B cell (primary cell): ENCODE data around the gene MAP3K5. TPM values are rescaled to one million over a fixed set of nuclear protein-coding genes. Genes with fewer than 3 reads are reported as not detected.

Experiments
- ATAC-seq: fragments of 200-7000 bp; cut with Tn5 transposase; one replicate; pipeline ENCODE4 v1.10.0; 2021; ENCODE audit warnings: low read depth, mild to moderate bottlenecking, moderate number of reproducible peaks, moderate library complexity
- CTCF ChIA-PET: fragments of 350-600 bp; sonication (Branson Sonifier 250); formaldehyde crosslinking; loops from one replicate; lab custom pipeline; 2021; ENCODE audit warnings: antibody characterized with exemption, inconsistent platforms; lab: Charles Lee
- POLR2A ChIA-PET: fragments of 350-600 bp; sonication (Branson Sonifier 250); formaldehyde crosslinking; loops from one replicate; lab custom pipeline; 2021; ENCODE audit warnings: antibody characterized with exemption; lab: Charles Lee
- DNase-seq: peaks from one replicate; pipeline ENCODE4 v3.0.0; 2013
- H2AFZ ChIP-seq: 2 replicates; pipeline ENCODE4 v1.6.1; 2012; ENCODE audit warnings: mild to moderate bottlenecking, low read depth, low read length; ENCODE audit not compliant: insufficient read depth, poor library complexity, severe bottlenecking
- H3K27ac ChIP-seq, 2 donors: 1 replicate in 1 of 2; 2 replicates in 1 of 2; pipeline ENCODE4 v1.5.1; 2012 to 2013; ENCODE audit warnings: low read length in 2 of 2, mild to moderate bottlenecking in 2 of 2, moderate library complexity in 1 of 2
- H3K27me3 ChIP-seq, 4 experiments: fragments of 200-600 bp in 1 of 4; sonication (generic) in 1 of 4; replicated peaks in 1 of 4; 1 replicate in 2 of 4; 2 replicates in 2 of 4; pipeline versions ENCODE4 v1.6.1 to v1.7.0; 2013 to 2016; ENCODE audit warnings: low read length in 3 of 4, mild to moderate bottlenecking in 2 of 4, mixed read lengths in 1 of 4, moderate library complexity in 1 of 4; ENCODE audit not compliant: insufficient read depth in 4 of 4, control insufficient read depth in 3 of 4; ENCODE audit errors: control extremely low read depth in 1 of 4
- H3K36me3 ChIP-seq, 2 experiments: replicated peaks in 1 of 2; 1 replicate in 1 of 2; 2 replicates in 1 of 2; pipeline versions ENCODE4 v1.6.1 to v1.7.1; 2013; ENCODE audit warnings: low read length in 1 of 2; ENCODE audit not compliant: insufficient read depth in 2 of 2, control insufficient read depth in 1 of 2; ENCODE audit errors: control extremely low read depth in 1 of 2, extremely low read depth in 1 of 2
- H3K4me1 ChIP-seq, 2 donors: fragments of 200-600 bp in 1 of 2; sonication (generic) in 1 of 2; 1 replicate in 1 of 2; 2 replicates in 1 of 2; pipeline versions ENCODE4 v1.5.1 to v1.6.1; 2013 to 2017; ENCODE audit warnings: low read length in 2 of 2; ENCODE audit not compliant: control insufficient read depth in 2 of 2, insufficient read depth in 2 of 2
- H3K4me2 ChIP-seq: replicated peaks from 2 replicates; pipeline ENCODE3; 2012; ENCODE audit warnings: mild to moderate bottlenecking, low read depth, low read length; ENCODE audit not compliant: poor library complexity, severe bottlenecking
- H3K4me3 ChIP-seq, 5 experiments: fragments of 200-600 bp in 1 of 5; sonication (generic) in 1 of 5; 1 replicate in 3 of 5; 2 replicates in 2 of 5; pipeline versions ENCODE4 v1.5.1 to v1.7.0; 2011 to 2016; ENCODE audit warnings: low read length in 4 of 5, mild to moderate bottlenecking in 4 of 5, low read depth in 2 of 5, control low read depth in 1 of 5, moderate library complexity in 1 of 5; ENCODE audit not compliant: insufficient read depth in 1 of 5; ENCODE audit errors: control extremely low read depth in 1 of 5, extremely low read depth in 1 of 5
- H3K79me2 ChIP-seq: fragments of 200-600 bp; sonication (generic); one replicate; pipeline ENCODE4 v1.6.0; 2016; ENCODE audit warnings: low read length; ENCODE audit not compliant: control insufficient read depth, insufficient read depth
- H3K9ac ChIP-seq: fragments of 200-600 bp; sonication (generic); 2 replicates; pipeline ENCODE4 v1.6.1; 2017; ENCODE audit warnings: mild to moderate bottlenecking, low read length, moderate library complexity
- H3K9me3 ChIP-seq, 3 donors: one replicate each; pipeline versions ENCODE4 v1.6.1 to v1.7.1; 2013; ENCODE audit warnings: low read length in 2 of 3; ENCODE audit not compliant: control insufficient read depth in 2 of 3, insufficient read depth in 1 of 3; ENCODE audit errors: control extremely low read depth in 1 of 3
- H4K20me1 ChIP-seq: 2 replicates; pipeline ENCODE4 v1.6.0; 2012; ENCODE audit warnings: mild to moderate bottlenecking, low read length; ENCODE audit not compliant: insufficient read depth, control insufficient read depth, poor library complexity, severe bottlenecking
- H3K27ac Mint-ChIP-seq: one replicate; pipeline ENCODE4 v1.8.0; 2021; ENCODE audit warnings: mixed read lengths
- H3K27me3 Mint-ChIP-seq: one replicate; pipeline ENCODE4 v1.8.0; 2021; ENCODE audit warnings: mixed read lengths
- H3K4me1 Mint-ChIP-seq: one replicate; pipeline ENCODE4 v1.8.0; 2021; ENCODE audit warnings: mixed read lengths
- H3K4me3 Mint-ChIP-seq: one replicate; pipeline ENCODE4 v1.8.0; 2021; ENCODE audit warnings: mixed read lengths
- H3K9me3 Mint-ChIP-seq: one replicate; pipeline ENCODE4 v1.8.0; 2022; ENCODE audit warnings: mixed read lengths; ENCODE audit not compliant: insufficient read depth
- EZH2 ChIP-seq: IDR thresholded peaks from 2 replicates; pipeline ENCODE4 v1.6.1; 2012; ENCODE audit warnings: borderline replicate concordance, low read depth, mild to moderate bottlenecking, moderate library complexity, low read length; ENCODE audit not compliant: insufficient read depth, poor library complexity, severe bottlenecking
- WGBS: methylation state at CpG from one replicate; pipeline ENCODE4 v1.1.5; 2013; ENCODE audit warnings: missing lambda C conversion rate; ENCODE audit not compliant: insufficient coverage; 5-methylcytosine and 5-hydroxymethylcytosine counted together
- intact Hi-C: fragments of 100-400 bp; cut with micrococcal nuclease; formaldehyde crosslinking; loops from one replicate; pipeline ENCODE4 v1.10.0; 2022
- polyA plus RNA-seq: library from polyadenylated mRNA; depleted of rRNA; stranded (reverse); fragments of >200 nt; gene quantifications from 2 replicates; pipeline ENCODE4 v1.2.3, GENCODE V29; 2012
- total RNA-seq, 2 donors: library from RNA; stranded (reverse); fragments of 120-200 nt in 1 of 2; gene quantifications; 1 replicate in 1 of 2; 2 replicates in 1 of 2; pipeline versions ENCODE4 v1.2.3 to v1.2.4, GENCODE V29; 2013 to 2022
- TF ChIP-seq, protein P1 (sequence below): fragments of 200-600 bp; IDR thresholded peaks from one replicate; pipeline ENCODE4 v1.8.0; 2022; ENCODE audit warnings: antibody characterized with exemption, mild to moderate bottlenecking

MAP3K5 gene
- total and polyA plus RNA-seq, 2 donors (not counting 1 experiment from before 2014, with no cell fraction given) = 5.7 to 34.1 TPM

DNA sequence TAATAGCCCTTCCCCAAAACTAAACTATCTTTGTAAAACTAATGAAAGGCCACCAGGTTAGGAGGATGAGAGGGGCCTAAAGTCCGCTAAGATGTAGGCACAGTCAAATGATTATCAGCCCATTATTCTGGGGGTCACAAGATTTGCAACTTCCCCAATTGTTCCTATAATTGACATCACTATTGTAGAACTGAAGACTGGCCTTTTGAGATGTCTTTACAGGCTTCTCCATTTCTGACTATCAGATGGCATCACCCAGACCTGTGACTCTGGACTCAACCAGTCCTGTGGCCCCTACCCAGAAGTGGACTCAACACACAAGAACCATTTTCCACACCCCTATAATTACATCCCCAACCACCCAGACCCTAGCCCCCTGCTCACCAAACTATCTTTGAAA, 180.5 kb downstream of the MAP3K5 start:
- H3K9me3 ChIP-seq = no peaks in the 10 kb centered on the region
- TF ChIP-seq EZH2 = no peak
- TF ChIP-seq, protein P1, sequence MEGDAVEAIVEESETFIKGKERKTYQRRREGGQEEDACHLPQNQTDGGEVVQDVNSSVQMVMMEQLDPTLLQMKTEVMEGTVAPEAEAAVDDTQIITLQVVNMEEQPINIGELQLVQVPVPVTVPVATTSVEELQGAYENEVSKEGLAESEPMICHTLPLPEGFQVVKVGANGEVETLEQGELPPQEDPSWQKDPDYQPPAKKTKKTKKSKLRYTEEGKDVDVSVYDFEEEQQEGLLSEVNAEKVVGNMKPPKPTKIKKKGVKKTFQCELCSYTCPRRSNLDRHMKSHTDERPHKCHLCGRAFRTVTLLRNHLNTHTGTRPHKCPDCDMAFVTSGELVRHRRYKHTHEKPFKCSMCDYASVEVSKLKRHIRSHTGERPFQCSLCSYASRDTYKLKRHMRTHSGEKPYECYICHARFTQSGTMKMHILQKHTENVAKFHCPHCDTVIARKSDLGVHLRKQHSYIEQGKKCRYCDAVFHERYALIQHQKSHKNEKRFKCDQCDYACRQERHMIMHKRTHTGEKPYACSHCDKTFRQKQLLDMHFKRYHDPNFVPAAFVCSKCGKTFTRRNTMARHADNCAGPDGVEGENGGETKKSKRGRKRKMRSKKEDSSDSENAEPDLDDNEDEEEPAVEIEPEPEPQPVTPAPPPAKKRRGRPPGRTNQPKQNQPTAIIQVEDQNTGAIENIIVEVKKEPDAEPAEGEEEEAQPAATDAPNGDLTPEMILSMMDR = no peak
- Mint-ChIP-seq H3K9me3 (no peaks in the 10 kb centered on the region), H3K4me1 (peaks cover 3% of the 10 kb centered on the region), H3K4me3 (no peak overlapping the region), H3K27ac (no peak overlapping the region), H3K27me3 (no peaks in the 10 kb centered on the region)
- ChIA-PET CTCF (interaction anchor here (1.0 to 2.4 kb wide), 4 partner anchors 8 to 181 kb away, joined by 3 to 11 read pairs (median 4); partner anchors contain the start of gene MAP3K5), POLR2A (no interaction called here)
- DNase-seq (no peak), ATAC-seq (no peak)
- H3K79me2 ChIP-seq = no peaks in the 10 kb centered on the region
- WGBS = no CpG with 5 or more reads among the region's 1 CpG
- no peak overlapping the region for H3K4me2 ChIP-seq
- H3K4me3 ChIP-seq = no peak overlapping the region
- no peak overlapping the region for H3K9ac ChIP-seq
- H3K4me1 ChIP-seq = no peaks in the 10 kb centered on the region
- H3K36me3 ChIP-seq = peaks cover 14 to 20% of the 10 kb centered on the region in 2 experiments
- H2AFZ ChIP-seq = no peak overlapping the region
- peaks cover 9% of the 10 kb centered on the region for H4K20me1 ChIP-seq
- no peak overlapping the region for H3K27ac ChIP-seq
- H3K27me3 ChIP-seq = no peaks in the 10 kb centered on the region
- intact Hi-C loops = no loop called here

DNA sequence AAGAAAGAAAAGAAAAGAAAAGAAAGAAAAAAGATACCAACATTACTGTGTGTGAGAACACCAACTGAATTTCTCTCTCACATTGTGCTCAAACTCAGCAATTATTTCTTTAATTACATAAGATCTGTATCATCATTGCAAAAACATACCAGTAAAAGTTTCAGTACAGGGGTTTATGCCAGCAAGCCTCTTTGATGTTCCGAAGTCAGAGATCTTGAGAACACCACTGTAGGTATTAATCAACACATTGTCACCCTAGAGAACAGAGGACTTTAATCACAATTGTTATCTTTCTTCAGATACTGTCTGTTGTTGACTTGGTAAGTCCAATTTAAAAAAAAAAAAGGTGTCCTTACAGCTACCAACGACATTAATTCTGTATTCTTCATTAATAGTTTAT, 181.1 kb downstream of the MAP3K5 start:
- H3K4me2 ChIP-seq = no peak overlapping the region
- H3K4me1 Mint-ChIP-seq = peaks cover 3% of the 10 kb centered on the region
- ChIA-PET CTCF (interaction anchor here (0.7 to 1.6 kb wide), 3 partner anchors 17 to 181 kb away, joined by 3 read pairs; partner anchors contain the start of gene MAP3K5), POLR2A (no interaction called here)
- H3K9ac ChIP-seq = no peak overlapping the region
- no peaks in the 10 kb centered on the region for H3K9me3 ChIP-seq
- no CpG with 5 or more reads among the region's 2 CpGs for WGBS
- ATAC-seq (no peak), DNase-seq (no peak)
- H2AFZ ChIP-seq = no peak overlapping the region
- no peaks in the 10 kb centered on the region for H3K9me3 Mint-ChIP-seq
- H3K4me1 ChIP-seq = no peaks in the 10 kb centered on the region
- no peaks in the 10 kb centered on the region for H3K79me2 ChIP-seq
- no peak for TF ChIP-seq EZH2
- TF ChIP-seq, protein P1 = no peak
- H3K27me3 Mint-ChIP-seq = no peaks in the 10 kb centered on the region
- intact Hi-C loops = no loop called here
- H4K20me1 ChIP-seq = peaks cover 9% of the 10 kb centered on the region
- no peaks in the 10 kb centered on the region for H3K27me3 ChIP-seq
- H3K36me3 ChIP-seq = peaks cover 16 to 20% of the 10 kb centered on the region in 2 experiments
- no peak overlapping the region for H3K27ac ChIP-seq
- no peak overlapping the region for H3K4me3 ChIP-seq
- H3K27ac Mint-ChIP-seq = no peak overlapping the region
- H3K4me3 Mint-ChIP-seq = no peak overlapping the region
